ENCODE measurements around the gene S1PR4.
"Not testable (repeated sequence)": the region's sequence is repeated elsewhere in the genome, so short reads cannot be mapped to it uniquely, and the experiment has no call there.

The S1PR4 gene

GRCh38 chr19:3186160-3186688 lies 7.7 kb downstream of the S1PR4 start:
- H3K4me3 ChIP-seq (ENCODE audit: low read length) = peak overlapping the region; percentile 98
- H3K4me1 ChIP-seq (ENCODE audit: control insufficient read depth, insufficient read depth, low read length) = peaks cover 14% of the 10 kb centered on the region
- H3K36me3 ChIP-seq (ENCODE audit: insufficient read depth, low read length) = peaks cover 8% of the 10 kb centered on the region
- no peaks in the 10 kb centered on the region for H3K27me3 ChIP-seq (ENCODE audit: control insufficient read depth, insufficient read depth, low read length)
- H3K9me3 ChIP-seq (replicated peaks; ENCODE audit: low read length) = no peaks in the 10 kb centered on the region
- H3K9ac ChIP-seq (ENCODE audit: low read depth, low read length) = peak overlapping the region; percentile 92
- H3K4me2 ChIP-seq (ENCODE audit: low read length) = peak overlapping the region; percentile 94

- Histone ChIP-seq H3K9ac (ENCODE audit: low read depth, low read length) (peak overlapping the region; percentile 92), H3K4me1 (ENCODE audit: control insufficient read depth, insufficient read depth, low read length) (peaks cover 14% of the 10 kb centered on the region), H3K4me3 (ENCODE audit: low read length) (peak overlapping the region; percentile 98)
Observed at GRCh38 chr19:3186891-3187661, 8.5 kb downstream of the S1PR4 start.

GRCh38 chr19:3187662-3188511 lies 9.3 kb downstream of the S1PR4 start:
- Histone ChIP-seq H3K27me3 (ENCODE audit: control insufficient read depth, insufficient read depth, low read length) (no peaks in the 10 kb centered on the region), H3K9me3 (replicated peaks; ENCODE audit: low read length) (no peaks in the 10 kb centered on the region), H3K9ac (ENCODE audit: low read depth, low read length) (no peak overlapping the region), H3K36me3 (ENCODE audit: insufficient read depth, low read length) (peaks cover 9% of the 10 kb centered on the region), H3K4me1 (ENCODE audit: control insufficient read depth, insufficient read depth, low read length) (peaks cover 14% of the 10 kb centered on the region), H3K4me2 (ENCODE audit: low read length) (peak overlapping the region; percentile 94), H3K4me3 (ENCODE audit: low read length) (peak overlapping the region; percentile 98)

More at GRCh38 chr19:3186891-3187661, 8.5 kb downstream of the S1PR4 start:
- peaks cover 9% of the 10 kb centered on the region for H3K36me3 ChIP-seq (ENCODE audit: insufficient read depth, low read length)
- H3K9me3 ChIP-seq (replicated peaks; ENCODE audit: low read length) = no peaks in the 10 kb centered on the region
- no peaks in the 10 kb centered on the region for H3K27me3 ChIP-seq (ENCODE audit: control insufficient read depth, insufficient read depth, low read length)
- peak overlapping the region; percentile 94 for H3K4me2 ChIP-seq (ENCODE audit: low read length)

- Histone ChIP-seq H3K9me3 (replicated peaks; ENCODE audit: low read length) (no peaks in the 10 kb centered on the region), H3K4me1 (ENCODE audit: control insufficient read depth, insufficient read depth, low read length) (peaks cover 14% of the 10 kb centered on the region), H3K27me3 (ENCODE audit: control insufficient read depth, insufficient read depth, low read length) (no peaks in the 10 kb centered on the region), H3K4me3 (ENCODE audit: low read length) (no peak overlapping the region), H3K4me2 (ENCODE audit: low read length) (no peak overlapping the region), H3K9ac (ENCODE audit: low read depth, low read length) (no peak overlapping the region), H3K36me3 (ENCODE audit: insufficient read depth, low read length) (peaks cover 16% of the 10 kb centered on the region)
Observed at GRCh38 chr19:3188627-3189596, 10.3 kb downstream of the S1PR4 start.

GRCh38 chr19:3189702-3190469 lies 11.3 kb downstream of the S1PR4 start:
- no peak overlapping the region for H3K4me2 ChIP-seq (ENCODE audit: low read length)
- H3K36me3 ChIP-seq (ENCODE audit: insufficient read depth, low read length) = peaks cover 16% of the 10 kb centered on the region
- no peak overlapping the region for H3K4me3 ChIP-seq (ENCODE audit: low read length)
- H3K9me3 ChIP-seq (replicated peaks; ENCODE audit: low read length) = no peaks in the 10 kb centered on the region
- H3K4me1 ChIP-seq (ENCODE audit: control insufficient read depth, insufficient read depth, low read length) = peaks cover 14% of the 10 kb centered on the region
- H3K9ac ChIP-seq (ENCODE audit: low read depth, low read length) = no peak overlapping the region
- no peaks in the 10 kb centered on the region for H3K27me3 ChIP-seq (ENCODE audit: control insufficient read depth, insufficient read depth, low read length)

- peaks cover 14% of the 10 kb centered on the region for H3K4me1 ChIP-seq (ENCODE audit: control insufficient read depth, insufficient read depth, low read length)
Observed at GRCh38 chr19:3190470-3190770, 11.9 kb downstream of the S1PR4 start.

GRCh38 chr19:3190921-3191805 lies 12.6 kb downstream of the S1PR4 start:
- Histone ChIP-seq H3K27me3 (ENCODE audit: control insufficient read depth, insufficient read depth, low read length) (no peaks in the 10 kb centered on the region), H3K9ac (ENCODE audit: low read depth, low read length) (no peak overlapping the region), H3K4me2 (ENCODE audit: low read length) (no peak overlapping the region), H3K4me3 (ENCODE audit: low read length) (no peak overlapping the region), H3K4me1 (ENCODE audit: control insufficient read depth, insufficient read depth, low read length) (peaks cover 14% of the 10 kb centered on the region), H3K9me3 (replicated peaks; ENCODE audit: low read length) (no peaks in the 10 kb centered on the region), H3K36me3 (ENCODE audit: insufficient read depth, low read length) (peaks cover 21% of the 10 kb centered on the region)

More at GRCh38 chr19:3190470-3190770, 11.9 kb downstream of the S1PR4 start:
- H3K9ac ChIP-seq (ENCODE audit: low read depth, low read length) = no peak overlapping the region
- peaks cover 16% of the 10 kb centered on the region for H3K36me3 ChIP-seq (ENCODE audit: insufficient read depth, low read length)
- H3K4me2 ChIP-seq (ENCODE audit: low read length) = no peak overlapping the region
- no peak overlapping the region for H3K4me3 ChIP-seq (ENCODE audit: low read length)
- H3K9me3 ChIP-seq (replicated peaks; ENCODE audit: low read length) = no peaks in the 10 kb centered on the region
- no peaks in the 10 kb centered on the region for H3K27me3 ChIP-seq (ENCODE audit: control insufficient read depth, insufficient read depth, low read length)

- H3K4me2 ChIP-seq (ENCODE audit: low read length); H3K27me3 ChIP-seq (ENCODE audit: control insufficient read depth, insufficient read depth, low read length); H3K4me3 ChIP-seq (ENCODE audit: low read length); H3K9ac ChIP-seq (ENCODE audit: low read depth, low read length); H3K9me3 ChIP-seq (replicated peaks; ENCODE audit: low read length): not testable (repeated sequence)
- Histone ChIP-seq H3K4me1 (ENCODE audit: control insufficient read depth, insufficient read depth, low read length) (peaks cover 11% of the 10 kb centered on the region), H3K36me3 (ENCODE audit: insufficient read depth, low read length) (peaks cover 21% of the 10 kb centered on the region)
Observed at GRCh38 chr19:3191806-3192104, 13.2 kb downstream of the S1PR4 start.

- Histone ChIP-seq H3K4me3 (ENCODE audit: low read length) (no peak overlapping the region), H3K4me2 (ENCODE audit: low read length) (no peak overlapping the region), H3K4me1 (ENCODE audit: control insufficient read depth, insufficient read depth, low read length) (peaks cover 6% of the 10 kb centered on the region), H3K36me3 (ENCODE audit: insufficient read depth, low read length) (peaks cover 21% of the 10 kb centered on the region), H3K9me3 (replicated peaks; ENCODE audit: low read length) (no peaks in the 10 kb centered on the region), H3K9ac (ENCODE audit: low read depth, low read length) (no peak overlapping the region), H3K27me3 (ENCODE audit: control insufficient read depth, insufficient read depth, low read length) (no peaks in the 10 kb centered on the region)
Observed at GRCh38 chr19:3192228-3192635, 13.7 kb downstream of the S1PR4 start.

GRCh38 chr19:3192684-3193083 lies 14.1 kb downstream of the S1PR4 start:
- Histone ChIP-seq H3K36me3 (ENCODE audit: insufficient read depth, low read length) (peaks cover 21% of the 10 kb centered on the region), H3K4me3 (ENCODE audit: low read length) (no peak overlapping the region), H3K4me1 (ENCODE audit: control insufficient read depth, insufficient read depth, low read length) (peaks cover 1% of the 10 kb centered on the region), H3K4me2 (ENCODE audit: low read length) (no peak overlapping the region), H3K9ac (ENCODE audit: low read depth, low read length) (no peak overlapping the region), H3K27me3 (ENCODE audit: control insufficient read depth, insufficient read depth, low read length) (no peaks in the 10 kb centered on the region), H3K9me3 (replicated peaks; ENCODE audit: low read length) (no peaks in the 10 kb centered on the region)

Data from skeletal muscle satellite cell (primary cell).